ENCODE results near the gene LRRC46.

The LRRC46 gene

GRCh38 chr17:47823519-47823918 is 8.0 kb upstream of the LRRC46 start:
- in situ Hi-C loops (cut with MboI; ENCODE audit: low sequenced_read_pairs): no loop called here

- in situ Hi-C loops (cut with MboI; ENCODE audit: low sequenced_read_pairs): loop anchor here (10.0 kb wide), 1 partner anchor 185 kb away; no protein-coding TSS in a partner anchor
Observed at GRCh38 chr17:47829870-47830269, 1.6 kb upstream of the LRRC46 start.

DNA sequence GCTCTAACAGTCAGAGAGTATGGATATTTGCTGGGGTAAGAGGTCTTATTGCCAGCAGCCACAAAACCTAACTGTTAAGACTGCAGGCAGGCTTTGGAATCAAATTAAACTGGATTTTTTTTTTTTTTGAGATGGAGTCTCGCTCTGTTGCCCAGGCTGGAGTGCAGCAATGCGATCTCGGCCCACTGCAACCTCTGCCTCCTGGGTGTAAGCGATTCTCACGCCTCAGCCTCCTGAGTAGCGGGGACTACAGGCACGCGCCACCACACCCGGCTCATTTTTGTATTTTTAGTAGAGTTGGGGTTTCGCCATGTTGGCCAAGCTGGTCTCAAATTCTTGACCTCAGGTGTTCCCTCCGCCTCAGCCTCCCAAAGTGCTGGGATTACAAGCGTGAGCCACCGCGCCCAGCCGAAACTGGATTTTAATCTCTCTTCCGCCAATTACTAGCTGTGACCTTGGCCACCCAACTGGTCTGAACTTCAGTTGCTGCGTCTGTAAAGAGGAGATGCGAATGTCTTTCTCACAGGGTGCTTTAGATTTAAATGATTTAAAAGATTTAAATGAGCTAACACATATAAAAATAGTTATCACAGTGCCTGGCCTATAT is 971 bp upstream of the LRRC46 start:
- in situ Hi-C loops (cut with MboI; ENCODE audit: low sequenced_read_pairs): loop anchor here (10.0 kb wide), 1 partner anchor 184 kb away; no protein-coding TSS in a partner anchor

DNA sequence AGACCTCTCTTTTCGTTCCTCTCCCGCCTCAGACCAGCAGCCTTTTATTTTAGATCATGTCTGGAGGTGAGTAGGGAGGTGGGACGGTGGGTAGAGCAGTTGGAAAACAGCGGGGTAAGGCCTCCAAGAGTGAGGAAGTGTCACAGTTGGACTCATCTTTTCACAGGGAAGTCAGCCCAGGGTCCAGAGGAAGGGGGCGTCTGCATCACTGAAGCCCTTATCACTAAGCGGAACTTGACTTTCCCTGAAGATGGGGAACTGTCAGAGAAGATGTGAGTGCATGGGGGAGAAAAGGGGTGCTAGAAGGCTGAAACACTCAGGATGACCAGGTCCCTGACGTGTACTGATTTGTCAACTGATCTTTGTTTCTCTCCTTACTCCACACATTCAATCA is 461 bp downstream of the LRRC46 start:
- in situ Hi-C loops (cut with MboI; ENCODE audit: low sequenced_read_pairs): loop anchor here (10.0 kb wide), 1 partner anchor 183 kb away; no protein-coding TSS in a partner anchor

DNA sequence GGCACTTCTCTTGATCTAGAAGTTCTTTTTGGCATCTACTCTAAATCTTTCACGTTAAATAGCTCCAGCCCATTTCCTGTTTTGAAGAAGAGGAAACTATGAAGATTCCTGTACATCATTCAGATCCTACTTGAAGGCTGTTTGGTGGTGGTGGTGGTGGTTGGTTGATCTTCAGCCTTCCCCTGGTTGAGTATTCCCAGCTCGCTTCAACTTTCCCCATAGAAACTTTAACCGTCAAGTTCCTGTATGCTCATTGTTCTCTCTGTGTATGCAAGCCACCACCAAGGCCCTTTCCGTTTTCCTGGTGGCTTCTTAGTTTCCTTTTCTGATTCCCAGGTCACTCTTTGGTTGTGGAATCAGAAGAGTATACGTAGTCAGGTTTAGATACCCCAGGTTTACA is 3.3 kb downstream of the LRRC46 start:
- in situ Hi-C loops (cut with MboI; ENCODE audit: low sequenced_read_pairs): loop anchor here (10.0 kb wide), 1 partner anchor 180 kb away; no protein-coding TSS in a partner anchor

DNA sequence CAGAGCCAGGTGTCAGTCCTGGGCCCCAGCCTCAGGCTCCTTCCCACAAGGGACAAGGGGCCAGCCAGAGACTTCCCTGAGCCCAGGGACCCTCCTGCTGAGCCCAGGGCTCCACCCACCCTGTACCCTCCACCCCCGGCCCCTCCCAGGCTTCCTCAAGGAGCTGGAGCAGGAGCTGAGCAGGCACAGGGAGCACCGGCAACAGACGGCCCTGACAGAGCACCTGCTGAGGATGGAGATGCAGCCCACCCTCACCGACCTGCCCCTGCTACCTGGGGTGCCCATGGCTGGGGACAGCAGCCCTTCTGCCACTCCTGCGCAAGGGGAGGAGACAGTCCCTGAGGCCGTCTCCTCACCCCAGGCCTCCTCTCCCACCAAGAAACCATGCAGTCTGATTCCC is 5.1 kb downstream of the LRRC46 start:
- in situ Hi-C loops (cut with MboI; ENCODE audit: low sequenced_read_pairs): loop anchor here (10.0 kb wide), 1 partner anchor 178 kb away; no protein-coding TSS in a partner anchor

- in situ Hi-C loops (cut with MboI; ENCODE audit: low sequenced_read_pairs): loop anchor here (10.0 kb wide), 1 partner anchor 177 kb away; no protein-coding TSS in a partner anchor
Observed at GRCh38 chr17:47837401-47838039, 6.0 kb downstream of the LRRC46 start.

- in situ Hi-C loops (cut with MboI; ENCODE audit: low sequenced_read_pairs): loop anchor here (10.0 kb wide), 1 partner anchor 176 kb away; no protein-coding TSS in a partner anchor
Observed at GRCh38 chr17:47838636-47839035, 7.2 kb downstream of the LRRC46 start.

DNA sequence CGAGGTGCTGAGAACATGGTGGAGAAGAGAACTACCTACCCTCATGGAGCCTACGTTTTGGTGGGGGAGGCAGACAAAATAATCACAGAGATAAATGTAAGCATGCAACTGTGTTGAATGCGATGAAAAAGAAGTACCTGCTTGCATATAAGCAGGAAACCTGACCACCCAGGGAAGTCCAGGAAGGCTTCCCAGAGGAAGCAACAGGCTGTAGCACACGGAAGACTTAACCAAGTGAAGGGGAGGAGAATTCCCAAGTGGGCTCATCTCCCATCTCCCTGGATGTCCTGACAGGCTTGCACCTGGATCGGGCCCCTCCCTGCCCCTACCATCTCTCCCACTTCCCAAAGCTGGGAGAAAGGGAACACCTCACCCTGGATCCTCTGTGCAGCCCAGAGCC is 7.6 kb downstream of the LRRC46 start:
- in situ Hi-C loops (cut with MboI; ENCODE audit: low sequenced_read_pairs): loop anchor here (10.0 kb wide), 1 partner anchor 176 kb away; no protein-coding TSS in a partner anchor

DNA sequence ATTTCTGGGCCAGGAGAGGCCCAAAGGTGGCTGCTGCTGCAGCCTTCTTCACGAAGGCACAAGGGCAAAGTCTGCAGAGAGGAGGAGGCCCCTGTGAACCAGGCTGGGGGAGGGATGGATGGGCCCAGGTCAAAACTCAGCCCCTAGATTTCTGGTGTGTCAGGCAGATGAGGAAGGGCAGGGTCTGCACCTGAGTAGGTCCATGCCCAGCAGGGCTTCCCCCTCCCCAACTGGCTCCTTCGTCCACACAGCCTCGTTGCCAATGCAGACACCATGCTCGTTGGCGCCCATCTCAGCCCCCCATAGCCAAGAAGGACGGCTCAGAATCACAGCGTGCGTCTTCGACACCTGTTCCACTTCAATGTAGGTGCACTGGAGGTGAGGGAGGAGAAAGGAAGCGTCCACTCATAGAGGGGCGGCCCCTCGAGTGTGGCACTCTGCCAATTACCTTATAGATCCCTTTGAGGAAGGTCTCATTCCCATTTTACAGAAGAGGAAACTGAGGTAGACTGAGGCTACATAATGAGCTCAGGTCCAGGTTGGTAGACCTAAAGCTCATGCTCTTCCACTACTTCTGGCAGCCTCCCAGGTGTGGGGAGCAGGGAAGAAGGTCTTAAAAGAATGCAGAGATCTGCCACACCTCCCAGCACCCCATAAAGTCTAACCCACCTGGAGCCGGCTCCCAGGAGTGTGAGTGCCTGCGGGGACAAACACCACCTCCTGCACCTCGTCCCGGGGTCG is 8.7 kb downstream of the LRRC46 start:
- in situ Hi-C loops (cut with MboI; ENCODE audit: low sequenced_read_pairs): loop anchor here (5.0 kb wide), 1 partner anchor 52 kb away; no protein-coding TSS in a partner anchor

DNA sequence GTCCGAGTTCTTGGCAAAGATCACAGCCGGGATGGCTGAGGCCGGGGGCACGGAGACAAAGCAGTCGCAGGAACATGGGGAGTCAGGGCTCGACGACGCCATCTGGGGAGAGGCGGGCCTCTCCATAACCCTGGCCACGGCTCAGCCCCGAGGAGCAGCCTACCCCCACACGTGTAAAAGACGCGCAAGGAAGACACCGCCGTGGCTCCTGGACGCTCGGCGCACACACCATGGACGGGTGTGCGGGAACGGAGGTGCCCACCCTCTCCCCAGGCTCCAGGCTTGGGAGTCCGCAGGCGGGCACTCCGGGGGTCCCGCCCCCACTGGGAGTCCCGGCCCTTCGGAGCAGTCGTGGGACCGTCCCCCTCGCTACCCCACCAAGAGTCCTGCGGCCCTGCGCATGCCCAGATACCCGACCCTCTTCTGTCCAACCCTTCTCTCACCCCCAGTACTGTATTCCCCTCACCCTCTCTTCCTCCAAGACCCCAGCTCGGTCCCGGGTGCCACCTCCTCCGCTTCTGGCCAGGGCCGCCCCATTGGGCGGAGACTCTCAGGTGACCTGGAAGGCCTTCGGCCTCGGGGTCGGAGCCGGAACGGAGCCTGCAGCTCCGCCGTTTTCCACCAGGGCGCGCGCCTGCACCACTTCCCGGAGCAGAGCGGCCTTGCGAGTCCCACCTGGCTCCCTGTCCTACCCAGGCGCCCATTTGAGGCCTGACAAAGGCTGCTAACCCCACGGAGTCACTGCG is 9.4 kb downstream of the LRRC46 start, which contains the start of gene SCRN2:
Gene SCRN2, minus strand, starts transcription at position 532 of the 746 bp plus-strand sequence. Its CDS starts 430 bp downstream, at position 102.
- in situ Hi-C loops (cut with MboI; ENCODE audit: low sequenced_read_pairs): loop anchor here (5.0 kb wide), 1 partner anchor 51 kb away; no protein-coding TSS in a partner anchor

GRCh38 chr17:47841488-47842291 is 10.2 kb downstream of the LRRC46 start:
- in situ Hi-C loops (cut with MboI; ENCODE audit: low sequenced_read_pairs): loop anchor here (5.0 kb wide), 1 partner anchor 51 kb away; no protein-coding TSS in a partner anchor

DNA sequence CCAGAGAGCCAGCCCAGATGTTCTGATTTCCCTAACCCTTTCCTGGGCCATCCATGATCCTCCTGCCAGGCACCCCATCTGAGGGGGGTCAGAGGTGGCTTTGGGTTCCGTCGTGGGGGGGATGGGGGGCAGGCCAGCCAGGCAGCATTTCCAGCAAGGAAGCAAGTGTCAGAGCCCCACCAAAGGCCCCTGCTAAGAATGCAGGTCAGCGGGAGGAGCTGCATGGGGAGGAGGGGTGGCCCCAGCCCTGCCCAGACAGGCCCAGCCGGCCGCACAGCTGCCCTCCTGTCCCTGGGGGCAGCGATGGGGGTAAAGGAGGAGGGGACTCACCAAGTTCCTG is 11.9 kb downstream of the LRRC46 start:
- in situ Hi-C loops (cut with MboI; ENCODE audit: low sequenced_read_pairs): loop anchor here (5.0 kb wide), 1 partner anchor 49 kb away; no protein-coding TSS in a partner anchor

GRCh38 chr17:47844227-47844626 is 12.8 kb downstream of the LRRC46 start:
- in situ Hi-C loops (cut with MboI; ENCODE audit: low sequenced_read_pairs): loop anchor here (5.0 kb wide), 1 partner anchor 48 kb away; no protein-coding TSS in a partner anchor

- in situ Hi-C loops (cut with MboI; ENCODE audit: low sequenced_read_pairs): loop anchor here (5.0 kb wide), 1 partner anchor 47 kb away; no protein-coding TSS in a partner anchor
Observed at GRCh38 chr17:47844814-47845715, 13.6 kb downstream of the LRRC46 start.

GRCh38 chr17:47845716-47846075 is 14.2 kb downstream of the LRRC46 start:
- in situ Hi-C loops (cut with MboI; ENCODE audit: low sequenced_read_pairs): no loop called here

GRCh38 chr17:47846716-47847340 is 15.4 kb downstream of the LRRC46 start:
- in situ Hi-C loops (cut with MboI; ENCODE audit: low sequenced_read_pairs): no loop called here

Data from HL-60/S4 (cell line).